ENCODE measurements around the gene NBEA.

- TF ChIP-seq POLR2A (IDR thresholded peaks at IDR 0.05) (no peak), CTCF (IDR thresholded peaks at IDR 0.05) (no peak)
These were observed 506.4 kb downstream of the NBEA start for GRCh38 chr13:35448465-35448864.
